ENCODE results near the gene OR8J1. TPM values are rescaled to one million over a fixed set of nuclear protein-coding genes. Genes with fewer than 3 reads are reported as not detected.
A peak's percentile ranks its signal among the peaks of the same experiment; 100 is the strongest.
"Not testable (repeated sequence)": the region's sequence is repeated elsewhere in the genome, so short reads cannot be mapped to it uniquely, and the experiment has no call there.

Gene OR8J1, protein sequence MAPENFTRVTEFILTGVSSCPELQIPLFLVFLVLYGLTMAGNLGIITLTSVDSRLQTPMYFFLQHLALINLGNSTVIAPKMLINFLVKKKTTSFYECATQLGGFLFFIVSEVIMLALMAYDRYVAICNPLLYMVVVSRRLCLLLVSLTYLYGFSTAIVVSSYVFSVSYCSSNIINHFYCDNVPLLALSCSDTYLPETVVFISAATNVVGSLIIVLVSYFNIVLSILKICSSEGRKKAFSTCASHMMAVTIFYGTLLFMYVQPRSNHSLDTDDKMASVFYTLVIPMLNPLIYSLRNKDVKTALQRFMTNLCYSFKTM
- total RNA-seq: not detected

- DNase-seq (ENCODE audit: low spot score in 2 of 2) (no peak), FAIRE-seq (no peak)
Observed at GRCh38 chr11:56353991-56354390, at the start of gene OR8J1. TSS of gene OR8J1 (plus strand) at chr11:56354291. CDS start at chr11:56360247, 5,956 bp downstream.

- FAIRE-seq (no peak), DNase-seq (ENCODE audit: low spot score in 2 of 2) (no peak)
Observed at GRCh38 chr11:56307836-56308235, 46.3 kb upstream of the OR8J1 start.

DNA sequence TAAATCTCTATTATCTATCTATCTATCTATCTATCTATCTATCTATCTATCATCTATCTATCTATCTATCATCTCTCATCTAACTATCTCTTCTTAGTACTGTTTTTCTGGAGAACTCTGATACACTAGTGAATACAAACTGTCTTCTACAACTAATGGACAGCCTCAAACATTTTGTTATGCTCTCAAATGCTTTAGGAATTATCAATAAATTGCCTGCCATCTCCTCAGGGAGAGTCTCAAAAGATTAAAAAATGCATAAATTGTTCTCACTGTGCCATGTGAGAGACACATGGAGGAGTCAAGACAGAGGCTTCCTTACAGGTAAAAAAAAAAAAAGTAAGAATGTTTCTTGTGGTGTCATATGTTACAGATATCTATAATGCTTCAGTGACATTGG is 39.2 kb upstream of the OR8J1 start, which contains the start of gene OR8K3:
Gene OR8K3 (plus strand): TSS at position 301 of the 400 bp plus-strand sequence. CDS start 3,163 bp downstream, outside the sequence.
- no peak for DNase-seq (ENCODE audit: low spot score in 2 of 2)
- no peak for FAIRE-seq

DNA sequence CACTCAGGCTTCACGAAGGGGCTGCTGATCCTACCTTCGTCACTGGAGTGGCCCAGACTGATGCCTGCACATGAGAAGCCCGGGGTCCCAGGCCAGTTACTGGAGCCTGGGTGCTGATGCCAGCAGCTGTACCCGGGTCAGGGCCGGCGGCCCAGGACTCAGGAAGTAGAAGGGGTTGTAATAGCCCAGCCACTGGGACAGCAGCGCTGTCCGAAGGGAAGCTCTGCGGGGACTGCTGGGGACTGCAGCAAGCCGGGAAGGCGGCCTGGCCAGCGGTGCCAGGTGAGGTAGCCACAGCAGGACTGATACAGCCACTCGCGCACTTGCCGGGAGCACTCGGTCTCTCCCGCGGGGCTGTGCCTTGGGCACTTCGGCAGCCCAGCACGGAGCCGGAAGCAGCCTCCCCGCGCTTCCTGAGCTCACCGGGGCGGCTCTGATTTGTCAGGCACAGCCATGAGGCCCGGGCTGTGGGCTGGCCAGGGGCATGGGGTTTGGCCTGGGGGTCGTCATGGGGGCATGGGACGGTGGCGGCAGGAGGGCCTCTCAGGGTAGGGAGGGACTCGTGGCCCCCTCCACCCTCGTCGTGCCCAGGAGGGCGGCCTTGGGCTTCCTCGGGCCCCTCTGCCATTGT is 22.1 kb upstream of the OR8J1 start:
- no peak for DNase-seq (ENCODE audit: low spot score in 2 of 2)
- FAIRE-seq: no peak

DNA sequence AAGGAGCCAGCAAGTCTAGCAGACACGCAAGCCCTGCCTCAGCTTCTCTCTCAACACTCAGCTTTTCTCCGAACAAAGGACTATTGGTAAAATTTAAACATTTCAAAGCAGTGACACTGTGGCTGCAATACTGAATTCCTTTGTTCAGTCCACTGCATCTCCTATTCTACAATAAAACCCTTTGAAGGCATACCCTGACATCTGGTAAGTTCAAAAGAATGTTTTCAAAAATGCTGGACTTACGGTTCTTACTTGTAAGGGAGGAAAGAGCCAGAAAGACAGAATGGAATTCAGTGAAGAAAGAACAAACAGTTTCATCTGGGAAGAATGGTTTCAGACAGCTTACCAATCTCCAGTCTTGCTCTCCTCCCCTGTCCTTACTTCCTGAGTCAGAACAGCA is 20.9 kb upstream of the OR8J1 start:
- FAIRE-seq (no peak), DNase-seq (ENCODE audit: low spot score in 2 of 2) (no peak)

DNA sequence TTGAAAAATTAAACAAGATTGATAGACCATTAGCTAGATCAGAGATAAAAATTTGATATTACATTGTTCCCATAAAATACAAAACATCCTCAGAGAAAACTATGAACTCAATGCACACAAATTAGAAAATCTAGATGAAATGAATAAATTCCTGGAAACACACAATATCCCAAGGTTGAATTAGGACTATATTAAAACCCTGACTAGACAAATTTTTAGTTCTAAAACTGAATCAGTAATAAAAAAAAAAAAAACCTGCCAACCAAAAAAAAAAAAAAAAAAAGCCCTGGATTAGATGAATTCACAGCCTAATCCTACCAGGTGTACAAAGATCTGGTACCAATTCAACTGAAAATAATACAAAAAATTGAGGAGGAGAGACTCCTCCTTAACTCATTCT is 13.8 kb upstream of the OR8J1 start:
- FAIRE-seq (no peak), DNase-seq (ENCODE audit: low spot score in 2 of 2) (no peak)

DNA sequence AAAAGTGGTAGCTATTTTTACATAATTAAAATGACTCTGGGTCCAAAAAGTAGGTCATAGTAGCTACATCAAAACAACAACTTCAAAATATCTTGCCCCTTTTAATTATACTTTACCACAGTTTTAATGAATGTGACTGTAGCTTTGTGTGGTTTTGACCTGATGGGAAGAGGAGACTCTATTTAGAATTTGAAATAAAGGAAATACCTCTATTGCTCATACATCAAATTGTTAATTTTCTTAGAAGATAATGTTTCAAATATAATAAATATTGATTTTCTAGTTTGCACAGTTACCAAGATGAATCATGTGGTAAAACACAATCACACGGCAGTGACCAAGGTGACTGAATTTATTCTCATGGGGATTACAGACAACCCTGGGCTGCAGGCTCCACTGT is 8.4 kb upstream of the OR8J1 start, which contains the start of gene OR8K1:
Gene OR8K1 (plus strand): TSS at position 301 of the 400 bp plus-strand sequence. CDS start 0 bp downstream, at position 301.
- no peak for FAIRE-seq

DNA sequence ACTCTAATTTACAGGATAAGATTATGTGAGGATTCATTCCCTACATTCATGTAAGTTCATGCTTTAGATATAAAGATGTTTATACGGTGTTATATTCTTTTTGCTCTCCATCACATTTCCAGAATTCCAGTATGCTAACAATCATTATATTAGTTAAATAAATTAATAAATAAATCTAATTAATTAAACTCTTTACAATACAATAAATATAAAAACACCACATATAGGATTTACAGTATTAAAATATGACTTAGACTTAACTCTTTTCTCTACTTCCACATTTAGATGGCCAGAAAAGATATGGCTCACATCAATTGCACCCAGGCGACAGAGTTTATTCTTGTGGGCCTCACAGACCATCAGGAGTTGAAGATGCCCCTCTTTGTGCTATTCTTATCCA is 21.2 kb downstream of the OR8J1 start, which contains the start of gene OR8U1:
Gene OR8U1 (plus strand): TSS at position 301 of the 400 bp plus-strand sequence. CDS start 0 bp downstream, at position 301.
- peak; percentile 52 for FAIRE-seq

More for the DNA sequence above, 8.4 kb upstream of the OR8J1 start, which contains the start of gene OR8K1:
- no peak for DNase-seq (ENCODE audit: low spot score in 2 of 2)

GRCh38 chr11:56380120-56380519 is 26.0 kb downstream of the OR8J1 start:
- no peak for FAIRE-seq
- DNase-seq (ENCODE audit: low spot score in 2 of 2): no peak

More for the DNA sequence above, 21.2 kb downstream of the OR8J1 start, which contains the start of gene OR8U1:
- DNase-seq (ENCODE audit: low spot score in 2 of 2): no peak

DNA sequence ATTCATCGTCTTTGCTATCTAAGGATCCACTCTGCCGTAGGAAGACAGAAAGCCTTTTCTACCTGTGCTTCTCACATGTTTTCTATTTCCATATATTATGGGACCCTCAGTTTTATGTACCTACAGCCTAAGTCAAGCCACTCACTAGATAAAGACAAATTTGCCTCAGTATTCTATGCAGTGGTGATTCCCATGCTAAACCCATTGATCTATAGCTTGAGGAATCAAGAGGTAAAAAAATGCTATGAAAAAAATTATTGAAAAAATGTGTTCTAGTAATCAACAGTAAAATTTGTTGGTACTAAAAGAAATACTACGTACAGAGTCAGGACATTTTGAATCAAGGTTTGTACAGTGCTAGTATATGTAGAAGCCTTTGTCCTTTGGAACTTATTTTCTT is 40.3 kb downstream of the OR8J1 start:
- DNase-seq (ENCODE audit: low spot score in 2 of 2) (no peak), FAIRE-seq (no peak)

- no peak for FAIRE-seq
- no peak for DNase-seq (ENCODE audit: low spot score in 2 of 2)
Observed at GRCh38 chr11:56396047-56396446, 42.0 kb downstream of the OR8J1 start.

DNA sequence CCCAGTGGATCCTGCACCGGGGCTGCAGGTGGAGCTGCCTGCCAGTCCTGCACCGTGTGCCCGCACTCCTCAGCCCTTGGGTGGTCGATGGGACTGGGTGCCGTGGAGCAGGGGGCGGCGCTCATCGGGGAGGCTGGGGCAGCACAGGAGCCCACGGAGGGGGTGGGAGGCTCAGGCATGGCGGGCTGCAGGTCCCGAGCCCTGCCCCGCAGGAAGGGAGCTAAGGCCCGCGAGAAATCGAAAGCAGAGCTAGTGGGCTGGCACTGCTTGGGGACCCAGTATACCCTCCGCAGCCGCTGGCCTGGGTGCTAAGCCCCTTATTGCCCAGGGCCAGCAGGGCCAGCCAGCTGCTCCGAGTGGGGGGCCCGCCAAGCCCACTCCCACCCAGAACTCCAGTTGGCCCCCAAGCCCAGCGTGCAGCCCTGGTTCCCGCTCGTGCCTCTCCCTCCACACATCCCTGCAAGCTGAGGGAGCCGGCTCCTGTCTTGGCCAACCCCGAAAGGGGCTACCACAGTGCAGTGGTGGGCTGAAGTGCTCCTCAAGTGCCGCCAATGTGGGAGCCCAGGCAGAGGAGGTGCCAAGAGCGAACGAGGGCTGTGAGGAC is 47.9 kb downstream of the OR8J1 start:
- DNase-seq (ENCODE audit: low spot score in 2 of 2); FAIRE-seq: not testable (repeated sequence)

DNA sequence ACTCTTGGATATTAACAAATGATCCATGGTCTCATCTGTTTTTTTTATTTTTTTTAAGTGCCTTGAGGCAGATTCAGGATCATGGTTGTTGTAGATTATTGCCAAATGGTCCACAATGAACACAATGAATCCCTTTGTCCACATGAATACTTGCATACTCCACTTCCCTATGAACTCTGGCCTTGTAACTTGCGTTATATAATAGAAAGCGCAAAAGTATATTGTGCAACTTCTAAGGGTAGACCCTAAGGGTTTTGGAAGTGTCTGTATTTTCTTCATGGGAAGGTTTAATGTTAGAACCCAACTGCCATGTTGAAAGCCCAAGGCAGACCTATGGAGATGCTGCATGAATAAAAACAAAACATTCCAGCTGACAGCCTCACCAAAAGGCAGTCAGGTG is 50.3 kb downstream of the OR8J1 start:
- DNase-seq (ENCODE audit: low spot score in 2 of 2) (no peak), FAIRE-seq (no peak)

DNA sequence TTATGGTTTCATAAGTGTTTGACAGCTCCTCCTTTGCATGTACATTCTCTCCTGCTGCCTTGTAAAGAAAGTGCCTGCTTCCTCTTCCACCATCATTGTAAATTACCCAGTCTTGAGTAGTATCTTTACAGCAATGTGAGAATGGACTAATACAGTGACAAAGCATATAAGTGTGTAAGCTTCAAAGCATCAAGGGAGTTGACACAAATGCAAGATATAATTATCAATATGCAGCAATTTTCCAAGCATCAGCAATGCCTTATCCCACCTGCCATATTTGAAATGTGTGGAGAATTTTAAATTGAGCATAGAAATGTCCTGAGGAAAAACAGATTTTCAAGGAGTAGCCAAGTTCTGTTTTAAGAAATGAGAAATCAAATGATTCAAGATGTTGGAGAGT is 56.7 kb downstream of the OR8J1 start:
- DNase-seq (ENCODE audit: low spot score in 2 of 2) (no peak), FAIRE-seq (no peak)

Other genes starting within 250 kb of the OR8J1 start
- not detected for gene OR8H3, start 231.9 kb upstream of the OR8J1 start, total RNA-seq
- not detected for gene OR8J3, start 214.1 kb upstream of the OR8J1 start, total RNA-seq
- not detected for gene OR8K5, start 194.0 kb upstream of the OR8J1 start, total RNA-seq
- not detected for gene OR5J2, start 177.7 kb upstream of the OR8J1 start, total RNA-seq
- gene OR5T2, start 120.0 kb upstream of the OR8J1 start, total RNA-seq: not detected
- gene OR5T3, start 102.0 kb upstream of the OR8J1 start, total RNA-seq: not detected
- gene OR5T1, start 80.1 kb upstream of the OR8J1 start, total RNA-seq: not detected
- not detected for gene OR8H1, start 62.0 kb upstream of the OR8J1 start, total RNA-seq
- not detected for gene OR8K3, start 39.1 kb upstream of the OR8J1 start, total RNA-seq
- gene OR8K1, start 8.3 kb upstream of the OR8J1 start, total RNA-seq: not detected
- gene OR8U1, start 21.3 kb downstream of the OR8J1 start, total RNA-seq: not detected
- not detected for gene OR5AL1, start 58.4 kb downstream of the OR8J1 start, total RNA-seq
- gene OR5M3, start 119.1 kb downstream of the OR8J1 start, total RNA-seq: not detected
- 0.41 TPM for gene OR5M8, start 137.1 kb downstream of the OR8J1 start, total RNA-seq
- not detected for gene OR5M11, start 189.0 kb downstream of the OR8J1 start, total RNA-seq
- gene OR5M10, start 223.4 kb downstream of the OR8J1 start, total RNA-seq: not detected

All from frontal cortex (tissue), 4 donors.